Hematopoietic multipotent progenitor cell treated with erythropoietin and hydrocortisone succinate and interleukin-3 and kit ligand, for 15 days (in vitro differentiated cells): ENCODE results near the gene ADGRD1.

Experiments used
- DNase-seq: peaks from one replicate; pipeline ENCODE4 v3.0.0-alpha.2; 2015; ENCODE audit warnings: low spot score

Gene ADGRD1

DNA sequence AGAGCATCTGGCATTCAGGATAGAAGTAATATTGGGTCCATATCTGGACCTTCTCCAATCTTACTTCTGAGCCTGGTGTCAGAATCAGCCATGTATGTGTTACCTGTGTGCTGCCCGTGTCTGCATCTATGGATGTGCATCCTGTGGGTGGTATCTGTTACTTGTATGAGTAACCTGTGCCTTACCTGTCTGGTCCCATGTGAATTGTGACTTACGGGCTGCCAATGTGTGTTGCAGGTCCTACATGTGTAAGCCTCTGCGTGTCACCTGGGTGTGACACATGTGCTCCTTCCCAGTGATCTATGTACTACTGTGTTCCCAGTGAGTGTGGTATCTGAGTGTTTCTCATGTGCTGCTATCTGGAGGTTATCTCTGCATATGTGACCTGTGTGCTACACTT, 208.4 kb downstream of the ADGRD1 start:
- DNase-seq: no peak

DNA sequence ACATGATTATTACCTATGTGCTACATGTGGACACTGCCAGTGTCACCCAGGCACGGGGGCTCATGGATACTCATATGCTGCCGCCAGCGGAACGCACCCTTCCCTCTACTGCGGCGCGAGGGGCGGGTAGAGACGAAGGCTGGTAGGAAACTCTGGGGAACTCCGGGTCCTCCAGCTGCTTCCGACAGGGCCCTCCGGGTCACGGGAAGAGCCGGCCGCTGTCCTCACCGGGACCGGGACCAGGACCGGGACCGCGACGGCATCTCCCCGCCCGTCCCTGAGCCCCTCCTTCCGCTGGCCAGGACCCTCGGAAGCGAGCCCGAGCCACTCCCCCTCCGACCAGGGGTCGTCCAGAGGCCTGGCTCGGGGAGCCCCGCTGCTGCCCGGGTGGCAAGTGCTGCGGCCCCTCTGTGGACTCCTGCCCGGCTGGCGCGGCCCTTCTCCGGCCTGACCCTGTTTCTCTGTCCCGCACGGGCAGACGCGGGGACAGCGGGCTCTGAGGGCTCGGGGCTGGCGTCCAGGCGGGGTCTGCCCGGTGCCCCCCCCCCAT, 209.6 kb downstream of the ADGRD1 start:
- no peak for DNase-seq

DNA sequence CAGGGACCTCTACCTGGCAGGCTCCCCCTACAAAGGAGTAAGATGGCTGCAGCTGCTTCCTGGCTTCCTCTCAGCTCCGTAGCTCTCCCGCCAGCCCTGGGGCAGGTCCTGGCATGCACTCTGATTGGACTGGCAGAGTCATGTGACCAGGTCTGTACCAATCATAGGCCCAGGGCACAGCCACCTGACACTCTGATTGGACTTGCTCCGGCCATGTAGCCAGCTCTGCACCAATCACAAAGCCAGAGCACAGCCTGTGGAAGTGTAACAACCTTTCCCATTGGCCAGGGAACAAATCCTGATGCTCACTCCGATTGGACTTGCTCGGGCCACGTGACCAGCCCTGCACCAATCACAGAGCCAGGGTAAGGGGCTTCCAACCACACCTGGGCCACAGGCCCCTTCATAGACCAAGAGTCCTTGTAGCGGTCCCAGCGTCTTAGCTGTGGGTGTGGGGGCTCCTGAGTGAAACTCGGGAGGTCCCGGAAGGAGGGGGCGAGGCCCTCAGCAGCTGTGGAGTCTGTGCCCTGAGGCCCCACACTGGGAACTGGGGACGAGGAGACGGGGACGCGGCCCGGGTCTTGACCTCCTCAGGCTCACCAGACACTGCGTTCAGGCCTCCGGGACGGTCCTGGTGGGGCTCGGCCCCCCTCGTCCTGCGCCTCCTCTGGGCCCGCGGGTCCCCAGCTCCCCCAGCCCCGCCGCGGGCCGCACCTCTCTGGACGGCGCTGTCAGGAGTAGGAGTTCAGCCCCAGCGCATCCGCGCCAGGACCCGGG, 210.6 kb downstream of the ADGRD1 start:
- DNase-seq: no peak

DNA sequence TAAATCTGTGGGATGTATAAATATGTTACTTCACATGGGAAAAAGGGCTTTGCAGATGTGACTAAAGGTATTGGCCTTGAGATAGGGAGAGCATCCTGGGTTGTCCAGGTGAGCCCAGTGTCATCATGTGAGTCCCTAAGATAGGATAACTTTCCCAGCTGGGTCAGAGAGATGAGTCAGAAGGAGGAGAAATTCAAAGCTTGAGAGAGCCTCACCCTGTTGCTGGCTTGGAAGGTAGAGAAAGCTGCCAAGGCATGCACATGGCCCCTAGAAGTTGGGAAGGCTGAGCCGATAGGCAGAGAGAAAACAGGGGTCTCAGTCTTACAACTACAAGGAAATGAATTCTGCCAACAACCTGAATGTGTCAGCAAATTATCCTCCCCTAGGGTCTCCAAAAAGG, 213.0 kb downstream of the ADGRD1 start:
- no peak for DNase-seq

DNA sequence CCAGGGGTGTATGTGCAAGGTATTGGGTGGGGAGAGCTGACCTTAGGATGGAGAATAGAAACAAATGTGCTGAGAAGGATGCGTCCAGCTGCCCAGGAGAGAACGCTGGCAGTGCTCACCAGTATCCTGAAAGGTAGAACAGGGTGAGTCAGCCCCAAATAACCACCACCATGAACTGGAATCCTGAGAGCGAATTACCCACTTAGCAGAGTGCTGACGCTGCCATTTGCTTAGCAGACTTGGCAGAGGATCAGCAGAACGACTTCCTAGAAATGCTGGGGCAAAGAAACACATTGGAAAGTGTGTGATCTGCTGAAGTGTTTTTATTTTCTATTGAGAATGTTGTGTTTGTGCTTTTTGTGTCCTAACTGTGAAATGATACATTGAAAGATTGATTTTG, 213.6 kb downstream of the ADGRD1 start:
- no peak for DNase-seq

DNA sequence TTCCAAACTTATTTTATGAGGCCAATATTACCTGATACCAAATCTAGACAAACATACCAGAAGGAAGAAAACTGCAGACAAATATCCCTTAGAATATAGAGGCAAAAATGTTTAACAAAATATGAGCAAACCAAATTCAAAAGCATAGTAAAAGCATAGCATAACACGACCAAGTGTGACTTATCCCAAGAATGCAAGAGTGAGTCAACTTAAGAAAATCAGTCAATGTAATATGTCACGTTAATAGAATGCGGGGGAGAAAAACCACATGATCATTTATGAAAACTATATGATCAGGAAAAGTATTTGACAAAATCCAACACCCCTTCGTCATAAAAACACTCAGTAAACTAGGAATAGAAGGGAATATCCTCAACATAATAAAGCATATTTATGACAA, 217.3 kb downstream of the ADGRD1 start:
- no peak for DNase-seq

DNA sequence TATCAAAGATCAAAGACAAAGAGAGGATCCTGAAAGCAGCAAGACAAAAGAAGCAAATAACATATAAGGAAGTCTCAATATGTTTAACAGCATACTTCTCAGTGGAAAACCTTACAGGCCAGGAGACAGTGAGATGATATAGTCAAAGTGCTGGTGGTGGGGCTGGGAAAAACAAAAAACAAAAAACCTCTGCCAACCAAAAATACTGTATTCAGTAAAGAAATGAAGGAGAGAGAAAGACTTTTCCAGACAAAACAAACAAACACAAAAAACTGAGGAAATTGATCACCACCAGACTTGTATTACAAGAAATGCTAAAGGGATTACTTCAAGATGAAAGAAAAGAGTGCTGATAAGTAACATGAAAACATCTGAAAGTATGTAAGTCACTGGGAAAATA, 221.2 kb downstream of the ADGRD1 start:
- no peak for DNase-seq

DNA sequence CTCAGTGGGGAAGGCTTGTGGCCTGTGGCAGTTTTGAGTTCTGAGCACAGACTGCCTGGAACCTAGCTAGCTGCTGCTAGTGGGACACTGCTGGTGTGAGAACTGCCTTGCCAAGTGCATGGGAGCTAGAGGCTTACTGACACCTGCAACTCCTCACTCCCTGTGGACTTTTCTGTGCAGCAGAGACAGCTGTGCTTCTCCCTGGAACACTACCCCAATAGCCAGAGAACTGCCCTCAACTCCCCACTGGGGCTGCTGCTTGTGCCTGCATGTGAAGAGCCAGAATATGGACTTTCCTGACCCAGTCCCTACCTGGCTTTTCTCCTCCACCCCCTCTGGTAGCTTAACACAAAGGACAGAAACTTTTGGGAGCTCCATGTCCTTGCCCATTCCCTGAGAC, 222.6 kb downstream of the ADGRD1 start:
- DNase-seq: no peak

DNA sequence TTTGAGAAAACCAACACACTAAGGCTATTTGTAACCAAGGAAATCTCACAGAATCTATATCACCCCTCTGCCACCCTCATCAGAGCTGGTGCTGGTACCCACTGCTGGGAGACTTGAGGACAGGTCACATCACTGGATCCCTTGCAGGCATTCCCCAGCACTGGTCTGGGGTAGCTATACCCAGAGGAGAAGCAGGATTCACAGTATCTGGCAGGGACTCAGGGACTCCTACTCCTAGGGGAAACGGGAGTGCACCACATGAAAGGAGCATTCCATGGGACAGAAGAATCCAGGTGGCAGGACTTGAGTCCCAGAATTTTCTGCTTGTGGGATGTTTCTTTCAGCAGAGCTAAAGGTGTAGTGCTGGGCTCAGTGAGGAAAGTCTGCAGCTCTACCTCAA, 223.2 kb downstream of the ADGRD1 start:
- DNase-seq: no peak

DNA sequence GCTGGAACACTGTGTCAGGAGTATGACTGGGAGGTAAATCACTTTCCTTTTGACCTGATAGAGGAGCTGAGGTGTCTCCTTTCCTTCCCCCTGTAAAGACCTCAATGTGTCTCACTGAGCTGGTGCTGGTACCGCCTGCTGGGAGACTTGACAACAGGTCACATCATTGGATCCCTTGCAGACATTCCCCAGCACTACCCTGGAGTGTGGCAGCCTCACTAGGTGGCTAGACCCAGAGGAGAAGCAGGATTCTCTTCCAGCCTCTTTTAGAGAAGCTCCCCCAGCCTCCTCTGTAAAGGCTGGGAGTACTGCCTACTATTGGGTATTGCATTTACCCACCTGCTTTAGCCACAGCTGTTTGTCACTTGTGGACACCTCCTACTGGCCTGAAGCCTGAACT, 223.9 kb downstream of the ADGRD1 start:
- DNase-seq: no peak

DNA sequence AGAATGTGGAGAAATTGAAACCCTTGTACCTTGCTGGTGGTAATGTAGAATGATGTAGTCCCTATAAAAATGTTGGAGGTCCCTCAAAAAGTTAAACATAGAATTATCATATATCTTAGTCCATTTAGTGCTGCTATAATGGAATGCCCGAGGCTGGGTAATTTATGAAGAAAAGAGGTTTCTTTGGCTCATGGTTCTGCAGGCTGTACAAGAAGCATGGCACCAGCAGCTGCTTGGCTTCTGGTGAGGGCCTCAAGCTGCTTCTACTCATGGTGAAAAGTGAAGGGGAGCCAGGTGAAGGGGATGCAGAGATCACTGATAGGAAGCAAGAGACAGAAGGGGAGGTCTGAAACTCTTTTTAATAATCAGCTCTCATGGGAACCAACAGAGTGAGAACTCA, 233.9 kb downstream of the ADGRD1 start:
- DNase-seq: no peak

DNA sequence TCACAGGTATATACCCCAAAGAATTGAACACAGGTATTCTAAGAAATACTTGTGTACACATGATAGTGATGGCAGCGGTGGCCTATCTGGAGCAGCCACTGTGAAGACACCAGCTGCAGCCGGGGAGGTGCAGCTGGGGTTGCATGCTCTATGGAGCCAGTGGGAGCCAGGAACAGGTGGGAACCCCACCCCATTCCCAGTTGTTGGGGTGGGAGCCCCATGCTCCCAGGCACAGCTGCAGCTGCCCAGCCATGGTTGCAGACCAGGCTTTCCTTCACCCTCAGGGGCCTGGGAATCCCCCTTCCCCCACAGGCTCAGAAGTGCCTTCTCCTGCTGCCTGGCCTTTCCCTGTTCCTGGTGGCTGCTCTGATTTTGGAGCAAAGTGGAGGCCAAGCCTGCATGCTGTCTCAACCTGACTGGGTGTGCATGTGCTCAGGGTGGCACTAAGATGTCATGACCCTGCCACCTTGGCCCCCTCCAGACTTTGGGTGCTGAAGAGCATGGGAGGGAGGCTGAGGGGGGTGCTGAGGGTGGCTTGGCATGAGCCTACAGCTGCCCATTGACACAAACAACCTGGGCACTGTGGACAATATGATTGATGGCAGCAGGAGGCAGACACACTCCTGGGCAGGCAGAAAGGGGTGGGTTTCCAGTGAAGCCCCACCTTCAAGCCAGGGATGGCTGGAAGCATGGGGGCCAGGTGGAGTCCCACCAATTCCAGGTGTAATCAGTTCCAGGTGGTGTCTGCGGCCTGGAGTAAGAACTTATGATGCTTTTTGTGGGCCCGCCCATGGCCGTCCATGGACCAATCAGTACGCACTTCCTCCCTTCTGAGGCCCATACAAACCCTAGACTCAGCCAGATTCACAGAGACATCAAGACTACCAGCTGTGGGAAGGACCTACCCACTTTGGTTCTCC, 234.7 kb downstream of the ADGRD1 start:
- no peak for DNase-seq

DNA sequence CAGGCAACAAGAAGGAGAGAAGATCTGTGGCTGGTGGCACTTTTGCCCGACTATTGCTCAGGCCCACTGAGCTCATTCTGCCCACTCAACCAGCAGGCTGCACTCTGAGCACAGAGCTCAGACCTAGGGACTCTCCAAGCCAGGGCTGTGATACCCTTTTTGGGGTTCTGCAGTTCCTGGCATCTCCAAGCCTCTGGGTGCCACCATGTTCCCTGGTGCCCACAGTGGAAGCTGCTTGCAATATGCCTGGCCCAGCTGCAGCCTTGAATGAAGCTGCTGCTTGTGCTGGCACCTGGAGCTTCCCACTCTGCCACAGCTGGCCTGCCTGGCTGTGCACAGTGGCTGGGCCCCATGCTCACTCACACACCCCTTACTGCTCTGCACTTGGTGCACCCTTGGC, 236.1 kb downstream of the ADGRD1 start:
- DNase-seq: no peak

DNA sequence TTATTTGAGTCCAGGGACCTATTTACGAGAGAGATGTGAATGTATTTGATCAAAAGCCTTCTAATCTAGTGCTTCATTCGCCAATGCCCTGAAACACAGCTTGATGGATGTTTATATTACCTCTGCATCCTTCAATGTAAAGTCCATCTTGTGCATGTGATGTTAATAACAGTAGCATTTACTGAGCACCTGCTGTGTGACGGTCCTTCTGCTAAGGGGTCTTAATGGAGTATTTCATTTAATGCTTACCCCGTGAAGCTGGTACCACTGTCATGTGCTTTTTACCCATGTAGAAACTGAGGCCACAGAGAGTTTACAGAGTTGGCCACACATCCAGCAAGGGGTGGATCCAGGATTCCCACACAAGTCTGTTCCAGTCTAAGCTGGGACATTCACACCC, 237.3 kb downstream of the ADGRD1 start:
- DNase-seq: no peak
